ENCODE data around the gene CLHC1.
"Not testable (repeated sequence)": the region's sequence is repeated elsewhere in the genome, so short reads cannot be mapped to it uniquely, and the experiment has no call there.

CLHC1 gene

DNA sequence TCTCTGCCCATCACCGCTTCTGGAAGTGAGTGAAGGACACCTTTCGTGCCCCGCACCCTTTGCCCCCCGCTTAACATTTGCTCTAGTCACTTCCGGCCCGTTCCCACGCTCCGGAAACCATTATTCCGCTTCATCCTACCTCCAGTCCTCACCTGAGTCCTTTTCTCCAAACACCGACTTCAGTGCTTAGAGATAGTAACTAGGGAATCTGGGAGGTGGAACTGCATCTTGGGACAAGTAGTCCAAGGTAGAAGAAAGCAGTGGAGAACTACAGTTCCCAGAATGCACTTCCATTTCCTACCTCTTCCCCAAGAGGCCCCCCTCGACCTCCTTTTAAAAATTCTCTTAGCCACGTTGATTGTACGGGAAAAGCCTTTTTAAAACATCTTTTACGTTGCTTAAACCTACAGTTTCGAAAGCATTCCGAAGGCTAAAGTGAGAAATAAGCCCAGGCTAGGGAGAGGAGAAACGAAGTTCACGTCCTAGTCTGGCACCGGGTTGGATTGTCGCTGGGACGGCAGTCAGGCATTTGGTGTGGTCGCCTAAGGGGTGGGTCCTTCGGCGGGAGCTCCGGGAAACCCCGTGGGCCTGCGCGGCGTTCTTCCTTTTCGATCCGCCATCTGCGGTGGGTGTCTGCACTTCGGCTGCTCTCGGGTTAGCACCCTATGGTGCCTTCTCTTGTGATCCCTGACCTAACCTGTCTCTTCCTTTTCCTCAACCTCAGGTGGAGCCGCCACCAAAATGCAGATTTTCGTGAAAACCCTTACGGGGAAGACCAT lies at the start of gene CLHC1, which contains the start of gene RPS27A:
Gene CLHC1, minus strand, starts transcription at position 210 of the 779 bp plus-strand sequence. CDS start 9,882 bp downstream, outside the sequence.
Gene RPS27A, plus strand, starts transcription at position 605 of the 779 bp plus-strand sequence. Its CDS starts 137 bp downstream, at position 742.
- DNase-seq (ENCODE audit: low read depth) = peak; percentile 89

- not testable (repeated sequence) for DNase-seq (ENCODE audit: low read depth)
These were observed 48.9 kb upstream of the CLHC1 start for GRCh38 chr2:55280851-55281546.

- not testable (repeated sequence) for DNase-seq (ENCODE audit: low read depth)
These were observed 47.8 kb upstream of the CLHC1 start for GRCh38 chr2:55279859-55280424.

DNA sequence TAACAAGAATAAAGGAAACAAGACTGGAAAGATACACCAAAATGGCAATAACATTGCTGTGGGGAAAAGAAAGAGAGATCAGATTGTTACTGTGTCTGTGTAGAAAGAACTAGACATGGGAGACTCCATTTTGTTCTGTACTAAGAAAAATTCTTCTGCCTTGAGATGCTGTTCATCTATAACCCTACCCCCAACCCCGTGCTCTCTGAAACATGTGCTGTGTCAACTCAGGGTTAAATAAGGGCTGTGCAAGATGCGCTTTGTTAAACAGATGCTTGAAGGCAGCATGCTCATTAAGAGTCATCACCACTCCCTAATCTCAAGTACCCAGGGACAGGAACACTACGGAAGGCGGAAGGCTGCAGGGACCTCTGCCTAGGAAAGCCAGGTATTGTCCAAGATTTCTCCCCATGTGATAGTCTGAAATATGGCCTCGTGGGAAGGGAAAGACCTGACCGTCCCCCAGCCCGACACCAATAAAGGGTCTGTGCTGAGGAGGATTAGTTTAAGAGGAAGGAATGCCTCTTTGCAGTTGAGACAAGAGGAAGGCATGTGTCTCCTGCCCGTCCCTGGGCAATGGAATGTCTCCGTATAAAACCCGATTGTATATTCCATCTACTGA lies 47.2 kb upstream of the CLHC1 start:
- DNase-seq (ENCODE audit: low read depth) = not testable (repeated sequence)

GRCh38 chr2:55277310-55277709 lies 45.2 kb upstream of the CLHC1 start:
- DNase-seq (ENCODE audit: low read depth) = no peak

- DNase-seq (ENCODE audit: low read depth) = not testable (repeated sequence)
These were observed 42.3 kb upstream of the CLHC1 start for GRCh38 chr2:55274346-55274745.

GRCh38 chr2:55269645-55269990 lies 37.5 kb upstream of the CLHC1 start:
- no peak for DNase-seq (ENCODE audit: low read depth)

DNA sequence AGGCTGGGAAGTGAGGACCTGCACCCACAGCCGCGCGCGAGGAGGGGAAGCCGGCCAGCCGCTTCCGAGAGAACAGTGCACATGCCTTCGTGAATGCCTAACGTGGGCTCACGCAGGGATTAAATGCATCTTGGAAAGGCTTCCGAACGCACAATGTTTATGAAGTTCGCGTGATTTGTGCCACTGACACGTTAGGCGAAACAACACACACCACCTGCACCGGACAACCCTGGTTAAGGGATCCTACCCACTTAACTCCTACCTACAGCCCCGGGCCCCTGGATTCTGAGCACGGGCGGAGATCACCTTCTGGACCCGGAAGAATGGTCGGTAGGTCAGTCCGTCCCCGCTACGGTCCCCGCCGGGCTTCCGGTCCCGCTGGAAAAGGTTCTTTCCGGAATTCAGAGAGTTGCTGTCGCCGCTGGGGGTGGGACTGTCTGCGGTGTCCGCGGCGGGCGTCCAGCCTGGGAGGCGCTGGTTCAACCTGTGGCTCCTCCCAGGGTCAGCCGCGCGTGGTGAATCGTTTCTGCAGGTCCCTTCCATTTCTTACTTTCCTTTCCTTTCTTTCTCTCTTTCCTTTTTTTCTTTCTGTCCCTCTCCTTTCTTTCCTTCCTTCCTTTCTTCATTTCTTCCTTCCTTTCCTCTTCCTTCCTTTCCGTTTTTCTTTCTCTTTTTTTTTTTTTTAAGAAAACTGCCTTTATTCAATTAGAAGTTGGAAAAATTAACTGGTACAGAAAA lies 37.0 kb upstream of the CLHC1 start, which contains the start of gene MTIF2:
Gene MTIF2, minus strand, starts transcription at position 325 of the 738 bp plus-strand sequence. CDS start 5,373 bp downstream, outside the sequence.
- peak; percentile 86 for DNase-seq (ENCODE audit: low read depth)

GRCh38 chr2:55268288-55268906 lies 36.3 kb upstream of the CLHC1 start:
- no peak for DNase-seq (ENCODE audit: low read depth)

- DNase-seq (ENCODE audit: low read depth) = not testable (repeated sequence)
These were observed 27.5 kb upstream of the CLHC1 start for GRCh38 chr2:55259586-55259985.

DNA sequence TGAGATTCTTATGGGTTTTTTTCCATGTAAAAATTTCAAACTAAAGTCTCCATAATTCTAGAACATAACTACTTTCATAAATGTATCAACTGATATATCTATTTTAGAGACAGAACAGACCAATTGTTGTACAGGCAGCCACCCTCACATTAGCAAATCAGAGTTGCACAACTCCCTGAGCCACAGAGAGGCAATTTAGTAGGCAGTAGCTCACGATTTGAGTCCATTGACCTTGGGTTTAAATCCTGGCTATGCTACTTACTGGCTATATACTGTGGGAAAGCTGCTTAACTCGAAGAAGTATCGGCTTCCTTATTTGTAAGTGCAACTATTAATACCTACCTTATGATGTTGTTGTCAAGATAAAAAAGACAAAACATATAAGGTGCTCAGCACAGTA lies 20.7 kb upstream of the CLHC1 start:
- no peak for DNase-seq (ENCODE audit: low read depth)

DNA sequence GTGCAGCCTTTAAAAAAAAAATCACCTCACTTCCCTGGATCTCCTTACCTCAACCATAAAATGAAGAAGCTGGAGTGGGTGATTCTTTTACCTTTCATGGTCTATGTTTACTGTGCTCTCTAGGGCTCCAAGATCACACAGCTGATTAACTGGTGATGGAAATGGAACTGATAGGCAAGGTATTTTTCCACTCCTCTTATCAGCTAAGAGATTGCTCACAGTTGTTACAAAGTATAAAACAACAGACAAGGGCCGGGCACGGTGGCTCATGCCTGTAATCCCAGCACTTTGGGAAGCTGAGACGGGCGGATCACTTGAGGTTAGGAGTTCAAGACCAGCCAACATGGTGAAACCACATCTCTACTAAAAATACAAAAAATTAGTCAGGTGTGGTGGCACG lies 14.9 kb upstream of the CLHC1 start:
- DNase-seq (ENCODE audit: low read depth) = no peak

GRCh38 chr2:55245411-55245810 lies 13.3 kb upstream of the CLHC1 start:
- DNase-seq (ENCODE audit: low read depth) = no peak

DNA sequence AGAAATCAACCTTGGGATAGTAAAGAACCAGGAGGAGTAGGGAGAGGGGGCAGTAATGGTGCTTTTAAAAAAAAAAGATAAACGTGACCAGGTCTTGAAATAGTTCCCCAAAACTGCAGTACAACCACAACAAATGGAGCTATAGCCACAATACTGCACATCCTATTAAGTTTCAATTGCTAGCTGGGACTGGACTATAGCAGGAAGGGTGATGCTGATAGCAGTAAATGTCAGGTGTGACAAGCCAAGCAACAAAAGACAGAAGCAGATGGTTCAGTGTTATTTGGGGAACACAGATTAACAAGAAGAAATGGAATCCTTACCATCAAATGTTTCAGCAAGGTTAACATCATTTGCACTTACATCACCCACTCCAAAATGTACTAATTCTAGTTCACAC lies 10.5 kb upstream of the CLHC1 start:
- no peak for DNase-seq (ENCODE audit: low read depth)

- DNase-seq (ENCODE audit: low read depth) = not testable (repeated sequence)
These were observed 9.5 kb upstream of the CLHC1 start for GRCh38 chr2:55241582-55241981.

DNA sequence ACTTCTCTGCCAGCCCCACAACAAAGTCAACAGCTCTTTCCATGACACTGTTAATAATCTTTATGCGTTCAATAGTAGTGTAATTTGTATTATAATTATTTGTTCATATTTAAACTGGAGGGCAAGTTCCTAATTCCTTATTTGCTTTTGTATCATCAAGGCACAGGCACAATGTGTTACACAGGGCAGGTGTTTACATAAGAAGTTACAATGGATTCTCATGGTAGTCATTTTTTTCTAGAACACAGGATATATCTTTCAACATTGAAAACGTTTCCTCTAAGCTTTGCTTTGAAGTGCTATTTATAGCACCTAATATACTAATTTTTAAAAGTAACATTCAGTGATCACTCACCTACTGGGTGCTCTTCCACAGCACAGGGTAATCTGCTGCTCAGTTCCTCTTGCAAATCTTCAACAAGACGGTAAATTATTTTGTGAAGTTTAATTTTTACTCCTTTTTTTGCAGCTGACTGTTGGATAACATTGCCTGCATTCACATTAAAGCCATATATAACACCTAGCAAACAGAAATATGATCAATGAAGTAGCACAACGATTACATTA lies 7.6 kb upstream of the CLHC1 start:
- no peak for DNase-seq (ENCODE audit: low read depth)

DNA sequence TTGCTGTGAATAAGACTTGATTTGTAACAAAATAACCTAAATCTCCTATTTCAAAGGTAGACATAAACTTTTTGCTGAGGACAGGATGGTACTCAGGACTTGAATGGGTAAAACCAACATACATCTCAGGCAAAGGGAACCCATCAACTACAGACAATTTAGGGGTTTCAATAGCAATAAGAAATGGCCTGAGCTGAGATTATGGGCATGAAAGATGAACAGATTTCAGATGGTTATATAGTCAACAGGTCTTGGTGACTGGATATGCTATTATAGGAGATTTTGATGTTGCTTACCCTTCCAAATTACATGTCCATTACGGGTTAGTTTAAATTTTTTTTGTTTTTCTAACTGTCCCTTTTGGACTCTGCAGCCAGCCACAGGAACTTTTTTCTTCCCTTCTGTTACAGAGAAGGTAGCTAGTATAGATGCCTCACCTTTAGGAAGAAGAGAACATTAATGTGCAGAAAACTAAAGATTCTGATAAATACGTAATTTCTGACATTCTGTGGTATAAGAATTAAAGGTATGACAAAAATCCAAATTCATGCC lies 5.0 kb upstream of the CLHC1 start:
- no peak for DNase-seq (ENCODE audit: low read depth)

GRCh38 chr2:55235724-55236538 lies 3.8 kb upstream of the CLHC1 start:
- DNase-seq (ENCODE audit: low read depth) = no peak

- no peak for DNase-seq (ENCODE audit: low read depth)
These were observed 1.5 kb upstream of the CLHC1 start for GRCh38 chr2:55233658-55233940.
